ENCODE results near the gene ZNF236.

DNA sequence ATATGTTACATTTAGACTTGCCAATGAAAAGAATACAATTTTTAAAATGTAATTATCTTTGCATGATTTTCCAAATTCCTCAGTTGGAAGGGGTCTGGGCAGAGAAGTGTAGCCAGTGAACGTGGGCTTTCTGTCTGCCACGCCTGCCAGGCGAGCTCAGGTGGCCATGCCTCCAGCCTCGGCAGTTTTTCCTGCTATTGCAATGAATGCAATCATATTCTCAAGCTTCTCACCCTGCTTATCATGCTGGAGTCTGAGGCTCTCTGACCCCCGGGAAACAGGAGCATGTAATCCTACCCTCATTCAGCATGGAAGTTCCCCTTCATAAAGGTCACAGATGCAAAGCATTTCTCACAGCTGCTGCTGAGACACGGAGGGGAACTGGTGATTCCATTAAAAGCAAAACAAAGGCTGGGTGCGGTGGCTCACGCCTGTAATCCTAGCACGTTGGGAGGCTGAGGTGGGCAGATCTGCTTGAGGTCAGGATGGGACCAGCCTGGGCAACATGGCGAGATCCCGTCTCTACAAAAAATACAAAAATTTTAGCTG lies 155.4 kb downstream of the ZNF236 start:
- TF ChIP-seq, protein P1, sequence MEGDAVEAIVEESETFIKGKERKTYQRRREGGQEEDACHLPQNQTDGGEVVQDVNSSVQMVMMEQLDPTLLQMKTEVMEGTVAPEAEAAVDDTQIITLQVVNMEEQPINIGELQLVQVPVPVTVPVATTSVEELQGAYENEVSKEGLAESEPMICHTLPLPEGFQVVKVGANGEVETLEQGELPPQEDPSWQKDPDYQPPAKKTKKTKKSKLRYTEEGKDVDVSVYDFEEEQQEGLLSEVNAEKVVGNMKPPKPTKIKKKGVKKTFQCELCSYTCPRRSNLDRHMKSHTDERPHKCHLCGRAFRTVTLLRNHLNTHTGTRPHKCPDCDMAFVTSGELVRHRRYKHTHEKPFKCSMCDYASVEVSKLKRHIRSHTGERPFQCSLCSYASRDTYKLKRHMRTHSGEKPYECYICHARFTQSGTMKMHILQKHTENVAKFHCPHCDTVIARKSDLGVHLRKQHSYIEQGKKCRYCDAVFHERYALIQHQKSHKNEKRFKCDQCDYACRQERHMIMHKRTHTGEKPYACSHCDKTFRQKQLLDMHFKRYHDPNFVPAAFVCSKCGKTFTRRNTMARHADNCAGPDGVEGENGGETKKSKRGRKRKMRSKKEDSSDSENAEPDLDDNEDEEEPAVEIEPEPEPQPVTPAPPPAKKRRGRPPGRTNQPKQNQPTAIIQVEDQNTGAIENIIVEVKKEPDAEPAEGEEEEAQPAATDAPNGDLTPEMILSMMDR (conservative IDR thresholded peaks at IDR 0.05; ENCODE audit: low read length), result no peak
- TF ChIP-seq EZH2phosphoT487 (IDR thresholded peaks at IDR 0.05; ENCODE audit: borderline replicate concordance, low read depth, low read length), result no peak
